Ovary (tissue), 9 donors: ENCODE results near the gene RAB9A. TPM values are rescaled to one million over a fixed set of nuclear protein-coding genes. Genes with fewer than 3 reads are reported as not detected.

Experiments used
- DNase-seq, 5 donors: peaks; one replicate each; pipeline ENCODE4 v3.0.0-alpha.2; 2019 to 2020
- H3K27ac ChIP-seq, 2 donors: fragments of 200-600 bp; one replicate each; pipeline versions ENCODE4 v1.5.1 to v1.8.0; 2019 to 2022
- H3K27me3 ChIP-seq: fragments of 200-600 bp; one replicate; pipeline ENCODE4 v1.8.0; 2022
- H3K36me3 ChIP-seq: fragments of 200-600 bp; sonication (generic); one replicate; pipeline ENCODE4 v1.5.1; 2019
- H3K4me1 ChIP-seq: one replicate; pipeline ENCODE4 v1.8.1; 2013; ENCODE audit warnings: mild to moderate bottlenecking, moderate library complexity; ENCODE audit not compliant: insufficient read depth
- H3K4me3 ChIP-seq: fragments of 200-600 bp; sonication (generic); one replicate; pipeline ENCODE4 v1.5.1; 2017
- H3K9me3 ChIP-seq, 2 donors: fragments of 200-600 bp in 1 of 2; sonication (generic) in 1 of 2; one replicate each; pipeline versions ENCODE4 v1.5.1 to v1.8.1; 2013 to 2019; ENCODE audit warnings: mild to moderate bottlenecking in 1 of 2, moderate library complexity in 1 of 2
- CTCF ChIP-seq, 3 donors: fragments of 450-650 bp in 2 of 3; fragments of 200-600 bp in 1 of 3; IDR thresholded peaks; one replicate each; pipeline versions ENCODE4 v1.5.1 to v1.8.0; 2016 to 2022; ENCODE audit warnings: antibody characterized with exemption in 3 of 3, mild to moderate bottlenecking in 1 of 3
- EP300 ChIP-seq: sonication (generic); formaldehyde crosslinking; IDR thresholded peaks from one replicate; pipeline ENCODE4 v1.6.1; 2017; ENCODE audit warnings: antibody characterized with exemption
- POLR2A ChIP-seq: fragments of 450-650 bp; IDR thresholded peaks from one replicate; pipeline ENCODE4 v1.6.1; 2017; ENCODE audit warnings: antibody characterized with exemption, mild to moderate bottlenecking, moderate library complexity
- WGBS, 3 donors: extraction: QIAGEN DNeasy Blood & Tissue Kit in 1 of 3; methylation state at CpG; one replicate each; pipeline versions ENCODE4 v1.1.5 to v1.1.7; 2013 to 2017; 5-methylcytosine and 5-hydroxymethylcytosine counted together
- intact Hi-C, 4 donors: fragments of 100-400 bp; cut with DNase I; formaldehyde crosslinking; loops; one replicate each; pipeline versions ENCODE4 v1.11.0 to v1.15.1; 2022 to 2023
- polyA plus RNA-seq, 2 donors: library from polyadenylated mRNA; stranded (reverse); fragments of 200-250 nt in 1 of 2; fragments of 350-450 nt in 1 of 2; fragmentation: Illumina TruSeq in 1 of 2; extraction: RNeasy Lipid Tissue Mini Kit (QIAGEN cat#74804) in 1 of 2; gene quantifications; one replicate each; pipeline ENCODE4 v1.2.3, GENCODE V29; 2013 to 2014
- total RNA-seq, 7 donors: library from RNA; depleted of rRNA in 2 of 7; stranded (reverse); fragments of >200 nt in 2 of 7; fragmentation: NEBNext Ultra II Directional in 3 of 7; extraction: Animal tissue kit (Norgen Biotek cat#: 25700) in 3 of 7; gene quantifications; one replicate each; pipeline versions ENCODE4 v1.1.0 to v1.2.4, GENCODE V29; 2016 to 2023
- donor health status: DM: no; HTN: no; CAD: no; lungs with moderate emphysema.
- donor health status: DM: no; HTN: no; CAD: no.
- donor health status: Bipolar disorder and iron deficiency.
- donor health status: DM: yes; HTN: yes; CAD: no.
- donor health status: DM: no; HTN: no; CAD: no.
- donor health status: DM: yes; HTN: yes; CAD: no.

RAB9A gene
- total and polyA plus RNA-seq, 9 donors = 22.3 to 46.3 (median 29.2) TPM

GRCh38 chrX:13684361-13684760 lies 4.6 kb upstream of the RAB9A start:
- no peaks in the 10 kb centered on the region for H3K9me3 ChIP-seq
- H3K27me3 ChIP-seq = no peaks in the 10 kb centered on the region
- no peaks in the 10 kb centered on the region for H3K4me1 ChIP-seq
- intact Hi-C loops = no loop called here
- DNase-seq = no peak
- H3K27ac ChIP-seq = no peak overlapping the region
- TF ChIP-seq CTCF (IDR thresholded peaks at IDR 0.05) (no peak), EP300 (no peak), POLR2A (no peak)
- no peak overlapping the region for H3K4me3 ChIP-seq
- no peaks in the 10 kb centered on the region for H3K36me3 ChIP-seq
- 69 to 75% (median 70%) methylated on average over 4 of the region's 4 CpGs for WGBS, 3 donors

- no peaks in the 10 kb centered on the region for H3K27me3 ChIP-seq
- TF ChIP-seq EP300 (no peak), CTCF (IDR thresholded peaks at IDR 0.05) (no peak), POLR2A (no peak)
- H3K4me3 ChIP-seq = no peak overlapping the region
- H3K36me3 ChIP-seq = no peaks in the 10 kb centered on the region
- intact Hi-C loops = no loop called here
- no peak for DNase-seq
- H3K27ac ChIP-seq = no peak overlapping the region
- WGBS, 3 donors = 39 to 44% (median 40%) methylated on average over 3 of the region's 3 CpGs
- H3K9me3 ChIP-seq = no peaks in the 10 kb centered on the region
- H3K4me1 ChIP-seq = no peaks in the 10 kb centered on the region
Observed at GRCh38 chrX:13685126-13685763, 3.7 kb upstream of the RAB9A start.

DNA sequence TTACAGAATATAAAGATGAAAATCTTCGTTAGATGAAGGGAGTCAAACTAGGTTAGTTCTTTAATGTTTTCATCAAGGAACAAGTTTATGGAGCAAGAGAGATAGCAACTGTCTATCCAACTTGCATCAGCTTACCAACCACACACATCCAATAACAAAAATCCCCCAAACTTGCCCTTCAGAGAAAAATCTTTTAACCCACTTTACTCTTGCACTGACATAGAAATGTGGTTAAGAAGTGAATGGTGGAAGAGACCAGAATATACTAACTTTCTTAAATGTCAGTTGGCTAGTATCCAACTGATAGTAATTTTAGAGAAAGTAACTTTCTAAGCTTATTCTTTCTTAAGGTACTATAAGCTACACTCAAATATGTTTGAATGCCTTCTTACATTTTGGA lies 1.7 kb upstream of the RAB9A start:
- Histone ChIP-seq H3K4me3 (no peak overlapping the region), H3K36me3 (no peaks in the 10 kb centered on the region), H3K27me3 (no peaks in the 10 kb centered on the region), H3K9me3 (no peaks in the 10 kb centered on the region), H3K27ac (no peak overlapping the region), H3K4me1 (peaks cover 9% of the 10 kb centered on the region)
- no peak for DNase-seq
- intact Hi-C loops = no loop called here
- TF ChIP-seq EP300 (no peak), CTCF (IDR thresholded peaks at IDR 0.05) (no peak), POLR2A (no peak)
- WGBS, 3 donors = 65 to 75% (median 71%) methylated on average over 1 of the region's 1 CpG

DNA sequence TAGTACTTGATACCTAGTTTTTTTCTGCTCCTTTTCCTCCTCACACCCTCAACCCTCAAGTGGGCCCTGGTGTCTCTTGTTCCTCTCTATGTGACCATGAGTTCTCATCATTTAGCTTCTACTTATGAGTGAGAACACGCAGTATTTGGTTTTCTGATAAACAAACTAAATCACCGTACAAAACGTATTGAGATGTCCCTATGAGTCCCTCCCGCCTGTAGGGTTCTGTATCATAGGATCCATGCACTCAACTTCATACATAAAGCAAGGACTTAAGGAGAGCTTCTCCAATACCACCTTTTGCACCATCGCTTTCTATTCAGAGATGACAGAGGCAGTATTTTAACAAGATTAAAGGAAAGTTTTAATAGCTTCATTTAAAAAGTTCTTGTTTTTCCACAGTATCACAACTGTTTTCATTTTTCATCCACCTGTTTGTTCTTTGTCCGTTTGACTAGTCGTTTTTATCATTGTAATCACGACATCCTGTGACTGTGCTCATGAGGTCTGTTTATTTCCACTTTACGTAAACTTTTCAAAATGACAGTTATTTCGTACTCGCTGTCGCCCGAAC lies 457 bp upstream of the RAB9A start:
- peak overlapping the region; percentile 84 to 90 for H3K27ac ChIP-seq
- 9 to 14% (median 11%) methylated on average over 13 of the region's 13 CpGs for WGBS, 3 donors

More for the DNA sequence above, 457 bp upstream of the RAB9A start:
- TF ChIP-seq CTCF (IDR thresholded peaks at IDR 0.05) (no peak), POLR2A (no peak), EP300 (no peak)
- H3K4me3 ChIP-seq = peak overlapping the region; percentile 61
- DNase-seq = no peak
- intact Hi-C loops = no loop called here
- H3K36me3 ChIP-seq = no peaks in the 10 kb centered on the region
- no peaks in the 10 kb centered on the region for H3K27me3 ChIP-seq
- H3K4me1 ChIP-seq = peaks cover 12% of the 10 kb centered on the region
- H3K9me3 ChIP-seq = no peaks in the 10 kb centered on the region
